Measurements from ENCODE around the gene SPCS3.
"Not testable (repeated sequence)": the region's sequence is repeated elsewhere in the genome, so short reads cannot be mapped to it uniquely, and the experiment has no call there.

Gene SPCS3

DNA sequence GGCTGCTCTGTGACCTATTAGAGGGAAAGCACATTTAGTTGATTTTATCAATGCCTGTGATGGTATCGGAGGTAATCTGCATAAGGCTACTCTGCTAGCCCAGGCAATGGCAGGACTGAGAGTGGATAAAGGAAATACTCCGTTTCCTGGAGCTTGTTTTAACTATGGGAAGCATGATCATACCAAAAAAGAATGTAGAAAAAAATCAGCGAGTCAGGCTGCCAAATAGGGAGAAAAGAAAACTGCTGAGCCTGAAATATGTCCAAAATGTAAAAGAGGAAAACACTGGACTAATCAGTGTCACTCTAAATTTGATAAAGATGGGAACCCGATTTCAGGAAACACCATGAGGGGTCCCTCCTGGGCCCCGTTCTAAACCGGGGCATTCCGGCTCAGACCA is 25.6 kb downstream of the SPCS3 start:
- DNase-seq (ENCODE audit: low read depth in 2 of 2), result not testable (repeated sequence)

DNA sequence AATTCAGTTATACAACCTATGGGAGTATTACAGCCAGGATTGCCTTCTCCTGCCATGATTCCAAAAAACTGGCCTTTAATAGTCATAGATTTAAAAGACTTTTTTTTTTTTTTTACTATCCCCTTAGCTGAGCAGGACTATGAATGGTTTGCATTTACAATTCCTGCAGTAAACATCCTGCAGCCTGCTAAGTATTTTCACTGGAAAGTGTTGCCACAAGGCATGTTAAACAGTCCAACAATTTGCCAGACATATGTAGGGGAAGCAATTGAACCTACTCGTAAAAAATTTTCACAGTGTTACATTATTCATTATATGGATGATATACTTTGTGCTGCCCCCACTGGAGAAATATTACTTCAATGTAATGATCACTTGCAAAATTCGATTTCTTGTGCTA is 27.1 kb downstream of the SPCS3 start:
- not testable (repeated sequence) for DNase-seq (ENCODE audit: low read depth in 2 of 2)

DNA sequence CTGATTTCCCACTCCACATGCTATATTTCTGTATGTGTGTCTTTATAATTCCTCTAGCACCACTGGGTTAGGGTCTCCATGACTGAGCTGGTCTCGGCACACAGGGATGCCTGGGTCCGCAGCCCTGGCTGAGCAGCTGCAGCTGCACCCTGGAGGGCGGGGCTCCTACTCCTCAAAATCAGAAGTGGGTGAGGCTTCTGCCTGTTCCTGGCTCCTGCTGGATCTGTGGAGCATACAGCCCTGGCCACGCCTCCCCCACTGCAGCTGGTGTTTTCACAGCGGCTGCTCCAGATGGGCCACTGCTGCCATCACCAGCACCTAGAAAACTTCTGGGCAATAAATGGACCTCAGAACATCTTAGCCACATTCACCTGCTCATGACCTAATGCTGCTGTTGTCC is 30.9 kb downstream of the SPCS3 start:
- DNase-seq (ENCODE audit: low read depth in 2 of 2), result no peak

DNA sequence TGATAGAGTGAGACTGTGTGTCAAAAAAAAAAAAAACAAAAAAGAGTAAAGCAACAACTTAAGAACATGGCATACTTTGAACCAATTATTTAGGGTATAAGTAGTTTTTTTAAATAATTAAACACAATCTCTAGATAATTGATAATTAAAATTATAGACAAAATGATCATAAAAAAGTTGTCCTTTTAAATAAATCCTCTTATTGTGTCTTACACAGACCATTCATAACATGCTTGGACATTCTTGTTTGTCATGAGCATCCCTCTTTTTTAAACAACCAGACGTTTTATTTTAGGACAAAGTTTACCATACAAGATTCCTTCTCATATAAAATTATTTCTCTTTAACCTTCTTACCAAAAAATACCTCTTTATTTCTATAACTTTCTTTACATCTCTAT is 35.1 kb downstream of the SPCS3 start:
- DNase-seq (ENCODE audit: low read depth in 2 of 2), result no peak

DNA sequence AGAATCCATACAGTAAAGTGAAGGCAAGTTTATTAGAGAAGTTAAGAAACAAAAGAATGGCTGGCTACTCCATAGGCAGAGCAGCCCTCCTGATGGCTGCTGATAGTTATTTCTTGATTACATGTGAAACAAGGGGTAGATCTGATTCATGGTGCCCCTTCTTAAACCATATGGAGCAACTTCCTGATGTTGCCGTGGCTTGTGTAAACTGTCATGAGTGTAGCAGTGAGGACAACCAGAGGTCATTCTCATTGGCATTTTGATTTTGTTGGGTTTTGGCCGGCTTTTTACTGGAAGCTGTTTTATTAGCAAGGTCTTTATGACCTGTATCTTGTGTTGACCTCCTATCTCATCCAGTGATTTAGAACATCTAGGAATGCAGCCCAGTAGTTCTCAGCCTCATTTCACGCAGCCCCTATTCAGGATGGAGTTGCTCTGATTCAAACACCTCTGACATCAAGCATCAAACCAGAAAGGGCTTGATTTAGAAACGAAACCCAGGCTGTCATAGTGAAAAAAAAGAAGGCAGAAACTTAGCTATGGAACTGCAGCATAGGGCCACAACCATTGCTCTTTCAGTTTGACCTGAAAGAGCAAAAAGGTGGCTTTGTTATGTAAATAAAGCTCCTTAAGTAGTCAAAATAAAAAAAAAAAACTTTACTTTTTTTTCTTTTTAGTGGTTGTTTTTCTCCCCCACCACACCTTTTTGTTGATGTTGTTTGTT is 37.8 kb downstream of the SPCS3 start:
- no peak for DNase-seq (ENCODE audit: low read depth in 2 of 2)

DNA sequence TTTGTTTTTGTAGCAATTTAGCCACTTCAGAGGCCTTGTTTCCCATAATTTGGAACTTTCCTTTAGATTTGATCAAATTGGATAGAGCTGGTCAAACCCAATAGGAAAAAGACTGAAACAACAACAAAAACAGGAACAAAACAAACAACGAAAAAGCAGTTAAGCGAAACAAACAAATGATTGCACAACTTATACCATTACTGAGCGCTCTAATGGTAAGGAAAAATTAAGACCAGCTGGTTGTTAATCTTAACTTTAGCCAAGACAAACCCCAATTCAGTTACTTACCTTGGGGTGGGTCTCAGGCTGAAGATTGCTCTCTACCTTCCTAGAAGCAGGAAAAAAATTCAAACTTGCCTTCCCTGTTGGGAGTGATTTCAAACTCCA is 38.3 kb downstream of the SPCS3 start:
- DNase-seq (ENCODE audit: low read depth in 2 of 2), result no peak

DNA sequence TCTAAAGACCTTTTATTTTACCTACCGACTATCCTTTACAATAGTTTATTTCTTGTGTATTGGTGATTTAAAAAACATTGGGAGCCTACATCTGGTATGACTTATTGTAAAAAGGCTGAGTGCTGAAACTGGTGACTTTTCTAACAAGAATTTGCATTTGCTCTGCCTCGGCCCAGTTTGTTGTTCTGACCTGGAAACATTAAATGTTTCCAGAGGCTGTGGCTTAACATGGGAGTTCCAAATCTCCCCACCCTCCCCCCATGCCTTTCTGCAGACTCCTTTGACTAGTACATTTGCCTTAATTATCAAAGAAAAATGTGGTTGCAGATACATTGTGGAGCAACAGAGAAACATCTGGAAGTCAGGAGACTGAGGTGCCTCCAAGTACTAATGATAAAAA is 39.8 kb downstream of the SPCS3 start:
- no peak for DNase-seq (ENCODE audit: low read depth in 2 of 2)

DNA sequence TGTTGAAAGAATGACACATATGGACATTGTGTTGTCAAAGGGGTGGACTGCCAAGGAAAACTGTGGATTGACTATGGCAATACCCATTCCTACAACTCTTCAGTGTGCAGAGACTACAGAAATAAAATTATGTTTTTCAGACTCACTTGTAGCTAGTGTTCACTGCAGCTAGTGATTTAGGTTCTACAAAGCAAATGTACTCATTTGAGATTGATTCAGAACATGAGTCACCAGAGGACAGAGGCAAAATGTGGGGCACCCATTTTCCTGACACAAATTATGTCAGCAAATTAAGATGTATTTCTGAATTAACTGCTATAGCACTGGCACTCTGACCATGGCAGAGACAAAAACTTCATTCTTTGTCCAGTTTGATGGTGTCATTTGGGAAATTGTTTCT is 40.7 kb downstream of the SPCS3 start:
- DNase-seq (ENCODE audit: low read depth in 2 of 2), result no peak

DNA sequence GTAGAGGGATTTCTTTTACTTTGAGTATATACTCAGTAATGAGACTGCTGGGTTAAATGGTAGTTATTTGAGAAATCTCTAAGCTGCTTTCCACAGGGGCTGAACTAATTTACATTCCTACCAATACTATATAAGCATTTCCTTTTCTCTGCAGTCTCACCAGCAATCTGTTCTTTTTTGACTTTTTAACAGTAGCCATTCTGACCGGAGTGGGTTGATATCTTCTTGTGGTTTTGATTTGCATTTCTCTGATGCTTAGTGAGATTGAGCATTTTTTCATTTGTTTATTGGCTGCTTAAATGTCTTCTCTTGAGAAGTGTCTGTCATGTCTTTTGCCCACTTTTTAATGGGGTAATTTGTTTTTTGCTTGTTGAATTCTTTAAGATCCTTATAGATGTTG is 43.3 kb downstream of the SPCS3 start:
- no peak for DNase-seq (ENCODE audit: low read depth in 2 of 2)

DNA sequence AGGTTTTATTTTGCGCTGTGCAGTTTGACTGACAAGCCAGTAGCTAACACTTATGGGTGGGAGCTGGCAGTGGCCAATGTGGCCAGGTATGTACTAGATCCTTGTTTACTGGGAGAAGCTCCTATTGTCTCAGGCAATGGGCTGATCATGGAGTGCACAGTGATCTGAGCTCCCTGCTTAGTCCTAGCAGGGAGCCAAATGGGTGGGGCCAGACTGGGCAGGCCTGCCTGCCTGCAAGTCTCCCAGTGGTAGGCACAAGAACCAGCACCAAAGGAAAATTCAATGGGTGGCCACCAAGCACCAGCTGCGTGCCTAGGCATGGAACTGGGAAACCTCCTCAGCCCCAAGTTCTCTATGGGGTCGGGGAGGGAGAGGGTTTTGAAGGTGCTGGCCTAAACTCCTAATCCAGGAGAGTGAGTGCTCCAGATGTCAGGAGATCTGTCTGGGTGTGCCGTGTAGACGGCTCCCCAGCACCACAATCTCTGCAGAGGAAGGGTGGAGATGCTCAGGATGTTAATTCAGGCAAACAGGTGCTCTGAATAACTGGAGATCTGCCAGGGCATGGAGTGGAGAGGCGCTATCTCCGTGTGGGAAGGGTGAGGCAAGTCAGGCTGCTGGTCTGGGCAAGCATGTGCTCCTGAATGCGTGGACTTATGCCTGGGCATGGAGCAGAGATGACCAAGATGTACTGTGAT is 48.2 kb downstream of the SPCS3 start:
- DNase-seq (ENCODE audit: low read depth in 2 of 2), result no peak

DNA sequence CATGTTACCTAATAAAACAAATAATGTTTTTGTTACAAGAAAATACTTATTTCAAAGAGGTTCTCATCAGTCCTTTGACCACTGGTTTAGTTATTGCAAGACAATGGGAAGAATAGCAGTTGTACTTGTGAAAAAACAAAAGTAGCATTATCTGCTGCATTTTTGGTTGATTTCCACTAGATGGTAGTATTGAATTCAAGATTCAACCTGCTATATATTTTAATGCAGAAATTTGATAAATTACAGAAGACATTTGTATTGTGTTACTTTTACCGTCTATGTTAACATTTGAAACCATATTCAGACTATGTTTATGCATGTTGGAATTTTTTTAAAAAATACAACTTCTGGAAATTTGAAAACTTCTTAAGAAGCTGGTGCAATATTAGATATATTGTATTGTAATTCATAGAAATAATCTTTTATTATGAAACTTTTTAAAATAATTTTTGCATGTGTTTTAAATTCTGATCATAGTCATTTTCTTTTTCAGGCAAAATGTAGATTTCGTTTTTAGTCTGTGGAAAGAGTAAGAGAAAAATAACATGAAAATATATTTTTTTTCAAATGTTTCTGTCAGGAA is 56.4 kb downstream of the SPCS3 start:
- no peak for DNase-seq (ENCODE audit: low read depth in 2 of 2)

DNA sequence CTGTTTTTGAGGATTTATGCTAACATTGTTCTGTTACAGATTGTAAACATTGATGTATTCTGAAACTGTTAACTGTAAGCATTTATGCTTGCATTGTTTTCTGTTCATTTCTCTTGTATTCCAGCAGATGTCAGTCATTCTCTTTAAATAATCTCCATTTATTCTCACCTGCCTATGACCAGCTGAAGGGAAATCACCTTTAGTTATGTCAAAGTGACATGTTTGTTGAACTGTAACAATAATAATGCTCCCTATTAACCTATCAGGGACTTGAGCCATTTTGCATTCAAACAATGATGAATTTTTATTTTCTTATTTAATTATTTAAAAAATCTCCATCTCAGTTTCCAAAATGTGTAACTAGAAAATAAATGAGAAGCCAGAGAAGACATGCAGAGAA is 58.0 kb downstream of the SPCS3 start:
- no peak for DNase-seq (ENCODE audit: low read depth in 2 of 2)

DNA sequence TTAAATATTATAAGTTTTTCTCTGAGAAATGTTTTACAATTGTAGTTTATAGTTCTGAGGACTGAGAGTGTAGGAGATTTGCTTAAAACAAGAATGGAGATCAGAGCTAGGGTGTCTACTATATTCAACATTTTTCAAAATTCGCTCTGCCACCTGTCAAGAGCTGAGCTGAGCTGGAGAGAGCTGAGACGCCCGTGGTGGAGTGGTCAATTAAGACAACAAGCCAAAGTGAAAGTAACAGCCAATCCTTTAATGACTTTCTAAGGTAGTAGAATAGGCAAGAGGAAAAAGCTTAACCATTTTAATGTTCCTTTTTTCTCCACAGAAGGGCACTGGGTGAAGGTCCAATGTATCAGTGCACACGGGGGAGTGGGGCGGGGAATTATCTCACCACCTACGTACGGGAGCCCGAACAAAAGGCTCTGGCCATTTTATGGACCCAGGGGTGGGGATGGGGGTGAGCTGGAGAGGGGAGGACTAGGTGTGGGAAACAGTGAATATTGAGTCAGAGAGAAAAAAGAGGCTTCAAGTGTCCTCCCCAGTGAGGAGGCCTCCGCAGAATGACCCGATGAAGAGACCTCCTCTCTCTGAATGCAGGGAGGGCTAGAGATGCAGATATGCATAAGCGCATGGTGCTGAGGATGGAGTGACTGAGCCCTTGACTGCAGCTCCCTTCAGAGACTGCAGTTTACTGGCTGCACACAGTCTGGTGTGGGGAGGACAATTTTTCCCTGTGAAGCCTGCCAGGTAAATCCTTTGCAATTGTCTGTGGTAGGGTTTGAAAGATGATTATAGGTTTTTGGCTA is 60.8 kb downstream of the SPCS3 start:
- no peak for DNase-seq (ENCODE audit: low read depth in 2 of 2)
